ENCODE results near the gene CAMTA1.
A peak's percentile ranks its signal among the peaks of the same experiment; 100 is the strongest.

Gene CAMTA1

GRCh38 chr1:7784492-7785071, 999.3 kb downstream of the CAMTA1 start:
- Histone ChIP-seq H3K27ac (ENCODE audit: extremely low read depth, low read depth, low read length) (no peak overlapping the region; the same call in 1 of the 2 replicates), H3K4me1 (ENCODE audit: control insufficient read depth, insufficient read depth, low read length) (no peaks in the 10 kb centered on the region), H3K9me3 (ENCODE audit: control insufficient read depth, insufficient read depth, low read depth, low read length) (no peaks in the 10 kb centered on the region), H3K4me3 (ENCODE audit: low read depth, low read length) (no peak overlapping the region), H3K36me3 (ENCODE audit: control insufficient read depth in 2 of 2, insufficient read depth in 1 of 2, low read length in 2 of 2) (peaks cover 0 to 46% of the 10 kb centered on the region in 2 experiments; a peak in 1 of 3 replicates)
- ChIA-PET CTCF (no interaction called here), POLR2A (no interaction called here)
- TF ChIP-seq ZNF670 (tag by site-specific recombination; IDR thresholded peaks at IDR 0.05; ENCODE audit: low read depth) = no peak
- 0 out of 2 replicates have a peak, but pooled peaks have one; percentile 38 for TF ChIP-seq SCRT2 (tag by site-specific recombination; IDR thresholded peaks at IDR 0.05)

GRCh38 chr1:7785108-7785507, 999.9 kb downstream of the CAMTA1 start:
- Histone ChIP-seq H3K27ac (ENCODE audit: extremely low read depth, low read depth, low read length) (no peak overlapping the region), H3K4me3 (ENCODE audit: low read depth, low read length) (no peak overlapping the region), H3K4me1 (ENCODE audit: control insufficient read depth, insufficient read depth, low read length) (no peaks in the 10 kb centered on the region), H3K9me3 (ENCODE audit: control insufficient read depth, insufficient read depth, low read depth, low read length) (no peaks in the 10 kb centered on the region), H3K36me3 (ENCODE audit: control insufficient read depth in 2 of 2, insufficient read depth in 1 of 2, low read length in 2 of 2) (peaks cover 0 to 45% of the 10 kb centered on the region in 2 experiments; a peak in 1 of 3 replicates)
- ChIA-PET CTCF (no interaction called here), POLR2A (no interaction called here)
- TF ChIP-seq SCRT2 (tag by site-specific recombination; IDR thresholded peaks at IDR 0.05) = 0 out of 2 replicates have a peak, but pooled peaks have one; percentile 6
- peak; percentile 40; the same call in 1 of the 2 replicates for TF ChIP-seq PRDM1 (tag by site-specific recombination; IDR thresholded peaks at IDR 0.05)
- no peak for TF ChIP-seq ZNF544 (tag by site-specific recombination; IDR thresholded peaks at IDR 0.05)
- no peak for TF ChIP-seq PRDM2 (tag by site-specific recombination; IDR thresholded peaks at IDR 0.05; ENCODE audit: borderline replicate concordance)
- TF ChIP-seq, protein P1, sequence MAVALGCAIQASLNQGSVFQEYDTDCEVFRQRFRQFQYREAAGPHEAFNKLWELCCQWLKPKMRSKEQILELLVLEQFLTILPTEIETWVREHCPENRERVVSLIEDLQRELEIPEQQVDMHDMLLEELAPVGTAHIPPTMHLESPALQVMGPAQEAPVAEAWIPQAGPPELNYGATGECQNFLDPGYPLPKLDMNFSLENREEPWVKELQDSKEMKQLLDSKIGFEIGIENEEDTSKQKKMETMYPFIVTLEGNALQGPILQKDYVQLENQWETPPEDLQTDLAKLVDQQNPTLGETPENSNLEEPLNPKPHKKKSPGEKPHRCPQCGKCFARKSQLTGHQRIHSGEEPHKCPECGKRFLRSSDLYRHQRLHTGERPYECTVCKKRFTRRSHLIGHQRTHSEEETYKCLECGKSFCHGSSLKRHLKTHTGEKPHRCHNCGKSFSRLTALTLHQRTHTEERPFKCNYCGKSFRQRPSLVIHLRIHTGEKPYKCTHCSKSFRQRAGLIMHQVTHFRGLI (tag by site-specific recombination; IDR thresholded peaks at IDR 0.05) = no peak
- TF ChIP-seq ZNF510 (tag by site-specific recombination; IDR thresholded peaks at IDR 0.05; ENCODE audit: insufficient replicate concordance) = no peak
- TF ChIP-seq ZNF155 (tag by site-specific recombination; IDR thresholded peaks at IDR 0.05) = no peak
- TF ChIP-seq ZNF571 (tag by site-specific recombination; IDR thresholded peaks at IDR 0.05) = no peak
- no peak for TF ChIP-seq ZNF654 (tag by site-specific recombination; IDR thresholded peaks at IDR 0.05; ENCODE audit: low read depth)
- no peak for TF ChIP-seq ZNF132 (tag by site-specific recombination; IDR thresholded peaks at IDR 0.05; ENCODE audit: borderline replicate concordance)
- no peak for TF ChIP-seq ZNF501 (tag by site-specific recombination; IDR thresholded peaks at IDR 0.05)
- no peak for TF ChIP-seq KLF1 (tag by site-specific recombination; IDR thresholded peaks at IDR 0.05)
- TF ChIP-seq BCL11B (tag by site-specific recombination; IDR thresholded peaks at IDR 0.05; ENCODE audit: low read depth) = no peak
- TF ChIP-seq ZFHX2 (tag by site-specific recombination; conservative IDR thresholded peaks at IDR 0.05) = no peak
- TF ChIP-seq ZNF350 (tag by site-specific recombination; IDR thresholded peaks at IDR 0.05) = no peak
- no peak for TF ChIP-seq ZNF791 (tag by site-specific recombination; IDR thresholded peaks at IDR 0.05)
- no peak for TF ChIP-seq ZNF776 (tag by site-specific recombination; IDR thresholded peaks at IDR 0.05; ENCODE audit: borderline replicate concordance)
- TF ChIP-seq ZNF529 (tag by site-specific recombination; IDR thresholded peaks at IDR 0.05; ENCODE audit: insufficient replicate concordance) = no peak

All from HEK293 (cell line).